ENCODE measurements around the gene TMEM107.
"Not testable (repeated sequence)": the region's sequence is repeated elsewhere in the genome, so short reads cannot be mapped to it uniquely, and the experiment has no call there.

The TMEM107 gene

GRCh38 chr17:8176197-8176940, at the start of gene TMEM107:
Gene TMEM107, minus strand, starts transcription at chr17:8176380. Its CDS starts 94 bp downstream, at chr17:8176286.
- no peak for FAIRE-seq

GRCh38 chr17:8224891-8225812, 49.0 kb upstream of the TMEM107 start:
- no peak for FAIRE-seq

DNA sequence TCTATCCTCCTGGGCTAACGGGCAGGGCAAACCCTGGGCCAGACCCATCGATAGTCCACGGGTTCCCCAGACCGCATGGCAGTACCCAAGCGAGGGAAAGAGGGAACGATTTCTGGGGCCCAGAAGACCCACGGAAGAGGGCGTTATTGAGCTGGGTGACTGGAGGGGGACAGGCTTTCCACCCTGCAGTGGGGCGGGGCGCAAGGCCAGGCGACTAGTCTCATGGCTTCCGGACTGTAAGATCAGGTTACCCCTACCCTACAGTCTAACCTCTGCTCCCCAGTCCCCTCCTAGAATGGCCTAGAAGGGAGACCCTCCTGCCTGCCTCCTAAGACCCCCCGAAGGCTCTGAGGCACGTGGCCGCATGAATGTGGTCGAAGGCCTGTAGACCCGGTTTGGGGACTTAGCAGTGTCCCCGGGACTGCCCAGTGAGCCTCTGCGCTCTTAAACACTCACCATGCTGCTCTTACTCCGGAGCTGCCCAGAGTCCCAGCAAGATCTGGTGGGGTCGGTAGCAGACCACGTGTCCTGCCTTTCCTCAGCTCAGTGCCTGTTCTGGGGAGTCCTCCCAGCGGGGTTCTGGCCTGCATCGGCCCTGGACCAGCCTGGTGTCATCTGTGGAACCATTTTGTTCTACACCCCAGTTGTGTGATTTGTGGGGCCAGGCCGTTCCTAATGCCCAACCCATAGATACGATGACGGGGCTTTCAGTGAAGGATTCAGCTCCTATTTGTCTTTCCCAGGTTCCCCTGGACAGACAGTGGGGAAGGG, 47.4 kb upstream of the TMEM107 start:
- FAIRE-seq: no peak

GRCh38 chr17:8222630-8223355, 46.6 kb upstream of the TMEM107 start:
- FAIRE-seq: no peak

- FAIRE-seq: no peak
These were observed 46.1 kb upstream of the TMEM107 start for GRCh38 chr17:8222380-8222629.

DNA sequence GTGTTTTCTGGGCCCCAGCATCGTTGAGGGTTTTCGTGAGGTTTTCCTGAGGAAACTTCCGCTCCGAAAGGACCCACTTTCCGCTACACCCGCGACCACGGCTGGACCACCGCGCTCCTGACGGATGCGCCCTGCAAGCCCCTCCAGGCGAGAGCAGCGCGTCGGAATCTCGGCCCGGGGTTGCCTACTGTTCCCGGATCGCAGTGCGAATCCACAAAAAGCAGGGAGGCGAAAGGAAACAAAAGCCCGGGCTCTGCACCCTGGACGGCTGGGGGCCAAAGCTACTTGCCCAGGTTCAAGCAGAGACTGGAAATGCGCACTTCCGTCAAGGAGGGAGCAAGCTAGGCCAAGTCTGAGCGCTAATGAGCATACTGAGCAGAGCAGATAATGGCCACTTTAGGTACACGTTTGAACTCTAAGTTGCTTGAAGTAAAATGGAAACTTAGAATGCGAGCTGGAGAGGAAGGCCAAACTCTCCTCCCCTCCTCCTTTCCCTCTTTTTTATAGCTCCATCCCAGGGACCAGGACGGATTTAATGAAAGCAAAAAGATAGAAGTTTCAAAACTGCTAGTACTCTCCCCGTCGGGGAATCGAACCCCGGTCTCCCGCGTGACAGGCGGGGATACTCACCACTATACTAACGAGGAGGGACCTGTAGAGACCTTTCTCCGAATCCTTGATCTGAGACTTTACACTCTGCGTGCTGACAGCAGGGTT, 45.6 kb upstream of the TMEM107 start:
- no peak for FAIRE-seq

DNA sequence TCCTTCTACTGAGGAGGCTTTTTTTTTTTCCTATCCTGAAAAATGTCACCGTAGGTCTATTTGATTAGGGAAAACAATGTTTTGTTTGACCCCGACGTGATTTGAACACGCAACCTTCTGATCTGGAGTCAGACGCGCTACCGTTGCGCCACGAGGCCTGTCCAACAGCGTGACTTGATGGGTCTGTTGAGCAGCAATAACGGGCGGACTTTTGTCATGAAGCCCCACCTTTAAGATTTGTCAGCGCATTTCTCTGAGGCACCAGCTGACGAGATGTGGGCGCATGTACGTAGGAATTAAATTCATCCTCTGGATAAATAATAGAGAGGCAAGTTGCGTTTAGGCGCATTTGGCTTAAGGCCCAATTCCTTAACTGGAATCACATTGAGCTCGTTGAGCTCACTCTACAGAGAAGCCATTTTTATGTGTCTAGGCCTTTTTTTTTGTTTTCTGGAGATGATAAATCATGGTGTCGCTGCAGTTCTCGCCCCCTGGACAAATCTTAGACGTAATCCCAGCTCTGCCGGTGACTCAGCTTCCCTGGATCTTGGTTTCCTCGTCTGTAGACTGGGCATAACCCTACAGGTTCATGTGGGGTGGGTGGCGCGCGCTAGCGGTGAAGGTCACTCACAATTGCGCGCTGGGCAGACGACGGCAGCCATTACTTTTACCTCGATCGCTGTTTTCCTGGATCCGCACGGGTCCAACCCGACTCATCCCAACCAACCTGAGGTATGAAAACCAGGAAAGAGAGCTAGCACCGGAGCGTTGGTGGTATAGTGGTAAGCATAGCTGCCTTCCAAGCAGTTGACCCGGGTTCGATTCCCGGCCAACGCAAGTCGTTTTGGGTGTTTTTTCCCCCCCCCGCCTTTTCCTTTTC, 44.8 kb upstream of the TMEM107 start:
- peak; percentile 7 for FAIRE-seq

- FAIRE-seq: not testable (repeated sequence)
These were observed 37.8 kb upstream of the TMEM107 start for GRCh38 chr17:8214000-8214399.

- FAIRE-seq: no peak
These were observed 36.4 kb upstream of the TMEM107 start for GRCh38 chr17:8212312-8213180.

- no peak for FAIRE-seq
These were observed 34.7 kb upstream of the TMEM107 start for GRCh38 chr17:8210761-8211458.

GRCh38 chr17:8209907-8210760, 34.0 kb upstream of the TMEM107 start, which contains the start of gene AURKB:
Gene AURKB, minus strand, starts transcription at chr17:8210575. Its CDS starts 351 bp downstream, at chr17:8210224.
- peak; percentile 95 for FAIRE-seq

- FAIRE-seq: no peak
These were observed 30.4 kb upstream of the TMEM107 start for GRCh38 chr17:8206536-8206935.

DNA sequence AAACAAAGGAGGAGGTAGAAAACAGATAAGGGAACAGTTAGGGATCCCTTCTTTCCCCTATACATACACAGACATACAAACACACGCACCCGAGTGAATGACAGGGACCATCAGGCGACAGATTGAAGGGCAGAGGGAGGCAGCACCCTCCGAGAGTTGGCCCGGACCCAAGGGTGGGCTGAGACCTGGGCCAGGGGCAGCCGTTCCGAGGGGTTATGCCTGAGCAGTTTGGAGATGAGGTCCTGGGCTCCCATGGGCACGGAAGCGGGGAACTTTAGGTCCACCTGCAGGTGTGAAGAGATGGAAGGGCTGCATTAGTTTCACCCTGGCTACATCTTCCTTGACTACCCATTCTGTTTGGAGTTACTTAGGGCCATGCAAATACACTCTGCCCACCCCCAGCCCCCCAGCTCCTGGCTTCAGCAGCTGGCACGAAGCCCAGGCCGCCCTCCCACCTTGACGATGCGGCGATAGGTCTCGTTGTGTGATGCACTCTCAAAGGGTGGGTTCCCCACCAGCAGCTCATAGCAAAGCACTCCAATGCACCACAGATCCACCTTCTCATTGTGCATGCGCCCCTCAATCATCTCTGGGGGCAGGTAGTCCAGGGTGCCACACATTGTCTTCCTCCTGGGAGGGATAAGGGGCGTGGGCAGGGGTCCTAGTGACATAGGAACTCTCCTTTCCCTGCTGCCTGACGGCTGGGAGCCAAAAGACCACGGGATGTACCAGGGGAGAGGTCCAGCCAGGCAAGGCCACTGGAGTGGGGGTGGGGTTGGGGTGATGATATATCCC, 28.8 kb upstream of the TMEM107 start:
- FAIRE-seq: no peak

DNA sequence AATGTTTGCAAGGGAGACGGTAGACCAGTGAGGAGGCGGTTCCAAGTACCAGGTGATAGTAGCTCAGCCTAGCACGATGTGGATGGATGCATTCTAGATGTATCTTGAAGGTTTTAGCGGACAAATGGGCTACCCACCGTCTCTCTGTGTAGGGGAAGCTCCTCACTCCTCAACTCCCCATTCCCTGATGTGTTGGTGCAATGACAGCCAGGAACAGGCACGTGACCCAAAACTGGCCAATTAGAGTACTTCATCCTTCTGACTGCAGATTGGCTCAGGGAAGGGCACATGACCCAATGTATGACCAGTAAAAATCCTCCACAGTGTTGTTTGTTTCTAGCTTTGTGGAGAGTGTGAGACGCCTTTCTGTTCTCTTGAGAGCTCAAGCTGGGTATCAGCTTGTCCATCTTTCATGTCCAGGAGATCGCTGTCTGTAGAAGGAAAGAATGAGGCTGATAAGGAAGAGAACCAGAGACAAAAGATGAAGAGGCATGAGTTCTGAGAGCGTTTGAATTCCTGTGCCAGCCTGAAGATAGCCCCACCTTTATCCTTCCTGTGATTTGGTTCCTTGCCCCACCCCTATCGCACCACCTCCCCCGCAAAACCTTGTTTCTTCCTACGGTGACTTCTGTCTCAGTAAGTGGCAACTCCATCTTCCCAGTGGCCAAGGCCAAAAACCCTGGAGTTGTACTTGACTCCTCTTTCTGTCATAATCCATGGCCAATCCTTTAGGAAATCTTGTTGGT, 16.1 kb upstream of the TMEM107 start:
- FAIRE-seq: peak; percentile 84

GRCh38 chr17:8190506-8190905, 14.3 kb upstream of the TMEM107 start:
- no peak for FAIRE-seq

GRCh38 chr17:8189711-8190477, 13.7 kb upstream of the TMEM107 start, which contains the start of gene BORCS6:
Gene BORCS6, minus strand, starts transcription at chr17:8190180. Its CDS starts 40 bp downstream, at chr17:8190140.
- peak; percentile 85 for FAIRE-seq
